GM12878 (cell line): ENCODE measurements around the gene DYSF. TPM values are rescaled to one million over a fixed set of nuclear protein-coding genes. Genes with fewer than 3 reads are reported as not detected.

ENCODE experiments used
- ATAC-seq: fragments of 200-7000 bp; cut with Tn5 transposase; 3 replicates; pipeline ENCODE4 v1.9.1; 2020; ENCODE audit warnings: mild to moderate bottlenecking, moderate library complexity
- BruUV-seq: library from RNA; stranded (reverse); fragments of 400-500 nt; replicated peaks from 2 replicates; lab custom pipeline; 2021; lab: Mats Ljungman, UMichigan
- CTCF ChIA-PET: fragments of 300-600 bp; sonication (Branson Sonifier 250); formaldehyde crosslinking; extraction: SDS; loops from one replicate; lab custom pipeline; 2021; ENCODE audit warnings: inconsistent platforms; lab: Yijun Ruan, JAX
- POLR2A ChIA-PET: fragments of 350-600 bp; formaldehyde crosslinking; extraction: SDS; loops from one replicate; lab custom pipeline; 2021; ENCODE audit warnings: inconsistent platforms; lab: Charles Lee
- RAD21 ChIA-PET: fragments of 300-600 bp; sonication (Branson Sonifier 250); formaldehyde crosslinking; loops from one replicate; lab custom pipeline; 2023; ENCODE audit warnings: antibody characterized with exemption; ENCODE audit not compliant: unreplicated experiment; lab: Charles Lee
- SMC1A ChIA-PET: fragments of 300-600 bp; sonication (Branson Sonifier 250); formaldehyde crosslinking; loops from one replicate; lab custom pipeline; 2023; ENCODE audit not compliant: unreplicated experiment, uncharacterized antibody; lab: Charles Lee
- DNase-seq: peaks from one replicate; pipeline ENCODE4 v3.0.0-alpha.2; 2011; ENCODE audit warnings: low read depth, low spot score
- FAIRE-seq: peaks from 3 replicates; lab custom pipeline; 2011; peaks lifted over from hg19 to GRCh38; lab: Jason Lieb, UNC
- H2AFZ ChIP-seq: 2 replicates; pipeline ENCODE4 v1.6.0; 2011; ENCODE audit warnings: low read depth, low read length, control low read depth; ENCODE audit not compliant: control insufficient read depth
- H3K27ac ChIP-seq: 2 replicates; pipeline ENCODE4 v1.5.1; 2011; ENCODE audit warnings: control low read depth; ENCODE audit not compliant: control insufficient read depth, insufficient read depth
- H3K27me3 ChIP-seq, 2 experiments: replicated peaks in 1 of 2; 2 replicates each; pipeline versions ENCODE4 v1.6.0 to v1.6.1; 2011; ENCODE audit warnings: low read length in 1 of 2; ENCODE audit not compliant: control insufficient read depth in 2 of 2, insufficient read depth in 2 of 2
- H3K36me3 ChIP-seq, 2 experiments: 2 replicates each; pipeline ENCODE4 v1.5.1; 2011; ENCODE audit warnings: low read length in 1 of 2; ENCODE audit not compliant: control insufficient read depth in 2 of 2, insufficient read depth in 2 of 2
- H3K4me1 ChIP-seq: 2 replicates; pipeline ENCODE4 v1.6.1; 2011; ENCODE audit warnings: mild to moderate bottlenecking, low read length, moderate library complexity, mixed read lengths; ENCODE audit not compliant: control insufficient read depth, insufficient read depth
- H3K4me2 ChIP-seq: 2 replicates; pipeline ENCODE4 v1.6.0; 2011; ENCODE audit warnings: control low read depth; ENCODE audit not compliant: control insufficient read depth, insufficient read depth
- H3K4me3 ChIP-seq: fragments of 200-600 bp; sonication (generic); 2 replicates; pipeline ENCODE4 v1.5.1; 2016
- H3K79me2 ChIP-seq: 2 replicates; pipeline ENCODE4 v1.6.0; 2011; ENCODE audit warnings: low read length; ENCODE audit not compliant: control insufficient read depth, insufficient read depth
- H3K9ac ChIP-seq: 2 replicates; pipeline ENCODE4 v1.8.0; 2011; ENCODE audit warnings: low read length, control low read depth, mixed read lengths; ENCODE audit not compliant: control insufficient read depth, insufficient read depth
- H3K9me3 ChIP-seq: replicated peaks from 3 replicates; pipeline ENCODE4 v1.5.1; 2011; ENCODE audit warnings: mild to moderate bottlenecking, low read length; ENCODE audit not compliant: control insufficient read depth, insufficient read depth
- H4K20me1 ChIP-seq: 2 replicates; pipeline ENCODE4 v1.6.0; 2011; ENCODE audit not compliant: control insufficient read depth, insufficient read depth
- BCL11A ChIP-seq: IDR thresholded peaks from 2 replicates; pipeline ENCODE4 v1.6.1; 2011; ENCODE audit warnings: low read depth, low read length
- CHD2 ChIP-seq: IDR thresholded peaks from 2 replicates; pipeline ENCODE4 v1.6.1; 2011; ENCODE audit warnings: low read depth, low read length, improper control_type of control experiment, borderline replicate concordance
- ESRRA ChIP-seq: IDR thresholded peaks from 2 replicates; pipeline ENCODE4 v1.6.1; 2012; ENCODE audit warnings: mild to moderate bottlenecking, low read length, improper control_type of control experiment
- JUND ChIP-seq: IDR thresholded peaks from 2 replicates; pipeline ENCODE4 v1.6.1; 2012; ENCODE audit warnings: low read depth, mild to moderate bottlenecking, low read length, improper control_type of control experiment, moderate library complexity
- LARP7 ChIP-seq: fragments of 450-650 bp; IDR thresholded peaks from 2 replicates; pipeline ENCODE4 v1.6.1; 2017; ENCODE audit warnings: mild to moderate bottlenecking
- MLLT1 ChIP-seq: fragments of 450-650 bp; IDR thresholded peaks from 2 replicates; pipeline ENCODE4 v1.6.1; 2016; ENCODE audit warnings: mild to moderate bottlenecking
- NFYB ChIP-seq: IDR thresholded peaks from 2 replicates; pipeline ENCODE4 v1.6.1; 2011; ENCODE audit warnings: low read depth, mild to moderate bottlenecking, low read length, improper control_type of control experiment, moderate library complexity; ENCODE audit not compliant: insufficient read depth
- PKNOX1 ChIP-seq: fragments of 450-650 bp; IDR thresholded peaks from 2 replicates; pipeline ENCODE4 v1.6.1; 2016; ENCODE audit warnings: mild to moderate bottlenecking
- POLR2AphosphoS2 ChIP-seq: IDR thresholded peaks from 2 replicates; pipeline ENCODE4 v1.6.1; 2011; ENCODE audit warnings: low read depth, mild to moderate bottlenecking, low read length, improper control_type of control experiment, moderate library complexity
- SUZ12 ChIP-seq: fragments of 200-600 bp; sonication (generic); IDR thresholded peaks from one replicate; pipeline ENCODE4 v1.6.1; 2018; ENCODE audit warnings: antibody characterized with exemption, mild to moderate bottlenecking; ENCODE audit not compliant: unreplicated experiment
- USF1 ChIP-seq: IDR thresholded peaks from 2 replicates; pipeline ENCODE4 v1.6.1; 2011; ENCODE audit warnings: borderline replicate concordance, low read depth, mild to moderate bottlenecking, moderate library complexity, mixed read lengths, low read length; ENCODE audit not compliant: insufficient read depth; ENCODE audit errors: extremely low read length
- ZBED1 ChIP-seq: IDR thresholded peaks from 2 replicates; pipeline ENCODE4 v1.6.1; 2016; ENCODE audit warnings: borderline replicate concordance
- ZNF217 ChIP-seq: fragments of 450-650 bp; IDR thresholded peaks from 2 replicates; pipeline ENCODE4 v1.6.1; 2017; ENCODE audit warnings: antibody characterized with exemption, mild to moderate bottlenecking
- WGBS: methylation state at CpG from one replicate; pipeline ENCODE4 v1.1.6; 2016; ENCODE audit warnings: low lambda C conversion rate; ENCODE audit not compliant: insufficient replicate concordance, insufficient coverage; ENCODE audit errors: missing lambda C conversion rate; 5-methylcytosine and 5-hydroxymethylcytosine counted together
- in situ Hi-C: fragments of 300-500 bp; cut with MboI; formaldehyde crosslinking; loops from 9 replicates; pipeline ENCODE4 v1.14.3; 2018; ENCODE audit warnings: mixed read lengths
- intact Hi-C: fragments of 100-400 bp; cut with micrococcal nuclease; formaldehyde crosslinking; loops from one replicate; pipeline ENCODE4 v1.14.2; 2022; ENCODE audit not compliant: unreplicated experiment
- polyA plus RNA-seq, 11 experiments: library from polyadenylated mRNA; depleted of rRNA in 4 of 11; unstranded in 6 of 11; stranded (reverse) in 5 of 11; fragments of >200 nt; fragmentation: Nextera tagmentation in 4 of 11; fragmentation: Illumina TruSeq in 1 of 11; extraction: Ambion mirVana in 4 of 11; extraction: Trizol in 1 of 11; gene quantifications; 1 replicate in 1 of 11; 2 replicates in 10 of 11; pipeline versions ENCODE4 v1.2.1 to v1.2.3, GENCODE V29; 2011 to 2016; ENCODE audit warnings: inconsistent platforms in 2 of 11, missing spikeins in 2 of 11, low read depth in 1 of 11
- total RNA-seq, 4 experiments: library from RNA; depleted of rRNA in 3 of 4; stranded (reverse); fragments of >200 nt in 3 of 4; fragmentation: Illumina TruSeq in 1 of 4; extraction: Trizol in 1 of 4; gene quantifications; 2 replicates each; pipeline versions ENCODE4 v1.2.1 to v1.2.3, GENCODE V29; 2013 to 2021

Gene DYSF
- total and polyA plus RNA-seq, 10 of the 15 experiments (the other 5 are each of a cell fraction or from before 2014, with no cell fraction given), result under 0.01 to 0.15 (median 0.03) TPM; not detected in 7

GRCh38 chr2:71695235-71696120, 242.1 kb downstream of the DYSF start:
- intact Hi-C loops (no loop called here), in situ Hi-C loops (no loop called here)
- Histone ChIP-seq H3K4me2 (no peak overlapping the region), H3K4me1 (no peaks in the 10 kb centered on the region), H3K79me2 (no peaks in the 10 kb centered on the region), H3K9me3 (no peaks in the 10 kb centered on the region), H3K36me3 (no peaks in the 10 kb centered on the region), H2AFZ (no peak overlapping the region), H3K9ac (no peak overlapping the region), H3K27ac (no peak overlapping the region), H3K27me3 (peaks cover 0 to 3% of the 10 kb centered on the region in 2 experiments; a peak in 2 of 4 replicates), H3K4me3 (no peak overlapping the region), H4K20me1 (no peaks in the 10 kb centered on the region)
- WGBS, result 40% methylated on average over 13 of the region's 13 CpGs
- FAIRE-seq (no peak), ATAC-seq (no peak), DNase-seq (no peak)
- ChIA-PET RAD21 (no interaction called here), POLR2A (interaction anchor here (0.6 kb wide), 1 partner anchor 831 kb away, joined by 3 read pairs; no protein-coding TSS in a partner anchor), SMC1A (no interaction called here), CTCF (no interaction called here)
- BruUV-seq, result no TSS peak
- TF ChIP-seq CHD2, result no peak
- no peak for TF ChIP-seq SUZ12
- TF ChIP-seq PKNOX1, result no peak
- no peak for TF ChIP-seq JUND
- no peak for TF ChIP-seq POLR2AphosphoS2
- no peak for TF ChIP-seq USF1
- TF ChIP-seq MLLT1, result no peak
- no peak for TF ChIP-seq ZNF217
- TF ChIP-seq ZBED1, result no peak
- TF ChIP-seq LARP7, result no peak
- TF ChIP-seq BCL11A, result no peak
- no peak for TF ChIP-seq ESRRA
- no peak for TF ChIP-seq NFYB
